HUES6 (cell line): Measurements from ENCODE around the gene TMEM33.

Source experiments
- H3K27ac ChIP-seq: 2 replicates; pipeline ENCODE4 v1.7.0; 2013; ENCODE audit warnings: low read depth, mild to moderate bottlenecking, low read length, inconsistent platforms
- H3K27me3 ChIP-seq: 2 replicates; pipeline ENCODE4 v1.6.1; 2013; ENCODE audit warnings: low read length; ENCODE audit not compliant: control insufficient read depth, insufficient read depth
- H3K36me3 ChIP-seq: 2 replicates; pipeline ENCODE4 v1.6.1; 2013; ENCODE audit warnings: low read length; ENCODE audit not compliant: control insufficient read depth, insufficient read depth
- H3K4me1 ChIP-seq: 2 replicates; pipeline ENCODE4 v1.6.1; 2013; ENCODE audit warnings: low read length; ENCODE audit not compliant: control insufficient read depth, insufficient read depth
- H3K4me3 ChIP-seq: 2 replicates; pipeline ENCODE4 v1.5.1; 2013; ENCODE audit warnings: low read depth, low read length
- H3K9ac ChIP-seq: one replicate; pipeline ENCODE4 v1.6.1; 2013; ENCODE audit warnings: mild to moderate bottlenecking, low read length
- H3K9me3 ChIP-seq: 2 replicates; pipeline ENCODE4 v1.6.1; 2013; ENCODE audit warnings: low read depth, low read length; ENCODE audit not compliant: control insufficient read depth, insufficient read depth

The TMEM33 gene

GRCh38 chr4:41999321-41999720 is 64.1 kb downstream of the TMEM33 start:
- H3K9ac ChIP-seq = no peak overlapping the region
- no peaks in the 10 kb centered on the region for H3K9me3 ChIP-seq
- no peak overlapping the region for H3K4me3 ChIP-seq
- H3K27me3 ChIP-seq = no peaks in the 10 kb centered on the region
- H3K36me3 ChIP-seq = peaks cover 22% of the 10 kb centered on the region
- no peak overlapping the region for H3K27ac ChIP-seq
- no peaks in the 10 kb centered on the region for H3K4me1 ChIP-seq

DNA sequence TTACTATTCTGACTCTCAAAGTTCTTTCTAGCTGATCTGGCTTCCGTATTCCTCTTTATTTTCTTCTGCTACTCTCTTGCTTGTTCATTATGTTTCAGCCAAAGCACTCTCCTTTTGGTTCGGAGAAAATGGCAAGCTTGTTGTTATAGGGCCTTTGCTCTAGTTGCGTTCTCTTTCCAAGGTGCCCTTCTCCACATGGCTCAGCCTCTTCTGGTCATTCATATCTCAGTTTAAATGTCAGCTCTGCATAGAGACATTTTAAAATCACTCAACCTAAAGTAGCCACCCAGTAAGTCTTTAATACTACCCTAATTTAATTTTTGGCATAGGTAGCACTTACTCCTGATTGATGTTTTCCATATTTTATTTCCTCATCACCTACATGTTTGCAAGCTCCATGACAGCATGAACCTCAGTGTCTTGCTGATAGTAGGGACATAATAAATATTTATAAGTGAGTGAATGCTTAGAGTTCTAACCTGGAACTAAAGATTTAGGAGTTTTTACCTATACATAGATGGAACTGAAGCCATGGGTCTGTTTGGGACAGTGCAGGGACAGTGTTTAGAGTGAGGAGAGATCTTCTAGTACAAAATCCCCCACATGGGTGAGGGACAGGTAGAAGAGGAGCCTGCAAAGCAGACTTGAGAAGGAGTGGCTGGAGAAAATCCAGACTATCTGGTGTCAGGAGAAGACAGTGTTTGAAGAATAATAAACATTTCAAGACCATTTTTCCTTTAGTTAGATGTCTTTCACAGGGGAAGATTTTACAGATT is 73.0 kb downstream of the TMEM33 start:
- no peaks in the 10 kb centered on the region for H3K9me3 ChIP-seq
- H3K36me3 ChIP-seq = peaks cover 32% of the 10 kb centered on the region
- no peak overlapping the region for H3K4me3 ChIP-seq
- no peaks in the 10 kb centered on the region for H3K27me3 ChIP-seq
- no peaks in the 10 kb centered on the region for H3K4me1 ChIP-seq
- no peak overlapping the region for H3K27ac ChIP-seq
- H3K9ac ChIP-seq = no peak overlapping the region
